K562 (cell line): Measurements from ENCODE around the gene RNH1. TPM values are rescaled to one million over a fixed set of nuclear protein-coding genes. Genes with fewer than 3 reads are reported as not detected.

Source experiments
- ATAC-seq: fragments of 200-7000 bp; cut with Tn5 transposase; 3 replicates; pipeline ENCODE4 v1.9.1; 2020; ENCODE audit warnings: moderate library complexity
- BruUV-seq: library from RNA; stranded (reverse); fragments of 400-500 nt; replicated peaks from 2 replicates; lab custom pipeline; 2021; lab: Mats Ljungman, UMichigan
- CTCF ChIA-PET: fragments of 300-600 bp; formaldehyde crosslinking; extraction: SDS; loops from one replicate; lab custom pipeline; 2021; ENCODE audit warnings: low intra/inter-chr PET ratio; lab: Yijun Ruan, JAX
- POLR2A ChIA-PET: fragments of 300-600, 350-650 bp; sonication (Branson Sonifier 250); formaldehyde crosslinking; extraction: SDS; loops from one replicate; lab custom pipeline; 2021; ENCODE audit warnings: antibody characterized with exemption, inconsistent platforms; lab: Yijun Ruan, JAX
- DNase-seq, 4 experiments: peaks; one replicate each; pipeline versions ENCODE4 v3.0.0 to v3.0.0-alpha.2; 2011 to 2018; ENCODE audit warnings: low spot score in 3 of 4, mixed read lengths in 3 of 4; ENCODE audit errors: extremely low read depth in 1 of 4
- FAIRE-seq: peaks from 2 replicates; lab custom pipeline; 2011; peaks lifted over from hg19 to GRCh38; lab: Jason Lieb, UNC
- H2AFZ ChIP-seq: 2 replicates; pipeline ENCODE4 v1.6.0; 2011; ENCODE audit warnings: low read depth, low read length, control low read depth, inconsistent platforms
- H3K27ac ChIP-seq: fragments of 200-600 bp; 3 replicates; pipeline ENCODE4 v1.8.0; 2011; ENCODE audit warnings: low read depth, mild to moderate bottlenecking, control low read depth, inconsistent platforms, low read length, moderate library complexity, mixed read lengths; ENCODE audit errors: extremely low read depth
- H3K27me3 ChIP-seq, 2 experiments: fragments of 300-600 bp in 1 of 2; 2 replicates in 1 of 2; 3 replicates in 1 of 2; pipeline versions ENCODE4 v1.6.0 to v1.8.0; 2011; ENCODE audit warnings: inconsistent platforms in 2 of 2, low read length in 2 of 2, mild to moderate bottlenecking in 1 of 2, mixed read lengths in 1 of 2, moderate library complexity in 1 of 2; ENCODE audit not compliant: control insufficient read depth in 2 of 2, insufficient read depth in 2 of 2
- H3K36me3 ChIP-seq: fragments of 300-600 bp; 3 replicates; pipeline ENCODE4 v1.8.0; 2011; ENCODE audit warnings: mild to moderate bottlenecking, low read length, inconsistent platforms; ENCODE audit not compliant: control insufficient read depth, insufficient read depth
- H3K4me1 ChIP-seq, 2 experiments: fragments of 200-600 bp in 1 of 2; replicated peaks in 1 of 2; 2 replicates in 1 of 2; 3 replicates in 1 of 2; pipeline versions ENCODE4 v1.5.1 to v1.8.0; 2011; ENCODE audit warnings: inconsistent platforms in 2 of 2, low read length in 2 of 2, mild to moderate bottlenecking in 1 of 2, mixed read lengths in 1 of 2, moderate library complexity in 1 of 2; ENCODE audit not compliant: control insufficient read depth in 2 of 2, insufficient read depth in 2 of 2
- H3K4me2 ChIP-seq: 2 replicates; pipeline ENCODE4 v1.6.1; 2011; ENCODE audit warnings: low read length, control low read depth, inconsistent platforms, mixed read lengths; ENCODE audit not compliant: insufficient read depth
- H3K4me3 ChIP-seq: fragments of 200-600 bp; sonication (generic), shearing (Covaris generic); 2 replicates; pipeline ENCODE4 v1.5.1; 2016; ENCODE audit warnings: control low read depth, inconsistent platforms
- H3K79me2 ChIP-seq: fragments of 200-600 bp; 3 replicates; pipeline ENCODE4 v1.8.0; 2011; ENCODE audit warnings: low read length, inconsistent platforms; ENCODE audit not compliant: control insufficient read depth, insufficient read depth
- H3K9ac ChIP-seq, 2 experiments: 2 replicates each; pipeline versions ENCODE4 v1.6.0 to v1.6.1; 2011; ENCODE audit warnings: low read depth in 2 of 2, low read length in 2 of 2, control low read depth in 1 of 2, inconsistent platforms in 1 of 2, mild to moderate bottlenecking in 1 of 2, mixed read lengths in 1 of 2; ENCODE audit not compliant: insufficient read depth in 1 of 2
- H3K9me1 ChIP-seq: one replicate; pipeline ENCODE4 v1.6.0; 2011; ENCODE audit warnings: inconsistent platforms, mild to moderate bottlenecking, low read length, moderate library complexity; ENCODE audit not compliant: control insufficient read depth, insufficient read depth
- H3K9me3 ChIP-seq: replicated peaks from 2 replicates; pipeline ENCODE4 v1.5.1; 2011; ENCODE audit warnings: low read depth, low read length, inconsistent platforms; ENCODE audit not compliant: control insufficient read depth, insufficient read depth
- H4K20me1 ChIP-seq: replicated peaks from 2 replicates; pipeline ENCODE4 v1.6.1; 2011; ENCODE audit warnings: low read length, inconsistent platforms, mixed read lengths; ENCODE audit not compliant: control insufficient read depth, insufficient read depth
- CTCFL ChIP-seq: IDR thresholded peaks from 2 replicates; pipeline ENCODE4 v1.6.1; 2011; ENCODE audit warnings: borderline replicate concordance, low read depth, mild to moderate bottlenecking, moderate library complexity, low read length; ENCODE audit not compliant: insufficient read depth, poor library complexity, severe bottlenecking
- ERF ChIP-seq: fragments of 450-650 bp; formaldehyde crosslinking; IDR thresholded peaks from 2 replicates; pipeline ENCODE4 v1.4.0; 2020; ENCODE audit warnings: mild to moderate bottlenecking, mixed read lengths
- FOXP1 ChIP-seq: sonication (generic); formaldehyde crosslinking; IDR thresholded peaks from 2 replicates; pipeline ENCODE4 v1.8.0; 2022; ENCODE audit warnings: mild to moderate bottlenecking, missing genetic modification reagents
- KLF6 ChIP-seq: fragments of 250-450 bp; sonication (Bioruptor Pico); IDR thresholded peaks from 2 replicates; pipeline ENCODE4 v1.4.0; 2020; ENCODE audit warnings: mild to moderate bottlenecking, moderate library complexity, borderline replicate concordance
- NBN ChIP-seq: fragments of 450-650 bp; IDR thresholded peaks from 2 replicates; pipeline ENCODE4 v1.6.1; 2016; ENCODE audit warnings: low read depth, mild to moderate bottlenecking
- NCOA2 ChIP-seq, 2 experiments: fragments of 450-650 bp; IDR thresholded peaks; 2 replicates each; pipeline ENCODE4 v1.6.1; 2018; ENCODE audit warnings: mild to moderate bottlenecking in 2 of 2, moderate library complexity in 1 of 2; ENCODE audit not compliant: partially characterized antibody in 2 of 2
- NFATC3 ChIP-seq: fragments of 450-650 bp; IDR thresholded peaks from 2 replicates; pipeline ENCODE4 v1.6.1; 2017; ENCODE audit warnings: mild to moderate bottlenecking
- RBFOX2 ChIP-seq: fragments of 200-400 bp; formaldehyde crosslinking; IDR thresholded peaks from 2 replicates; pipeline ENCODE4 v1.6.1; 2017; ENCODE audit warnings: low read depth, mild to moderate bottlenecking, low read length, moderate library complexity
- TEAD4 ChIP-seq, 2 experiments: sonication (generic) in 1 of 2; formaldehyde crosslinking in 1 of 2; IDR thresholded peaks; 2 replicates each; pipeline versions ENCODE4 v1.6.1 to v1.8.0; 2012 to 2022; ENCODE audit warnings: borderline replicate concordance in 1 of 2, inconsistent platforms in 1 of 2, low read length in 1 of 2, mild to moderate bottlenecking in 1 of 2, missing genetic modification reagents in 1 of 2
- ZBTB43 ChIP-seq: sonication (generic); formaldehyde crosslinking; IDR thresholded peaks from 2 replicates; pipeline ENCODE4 v1.8.0; 2023; ENCODE audit warnings: mild to moderate bottlenecking, missing genetic modification reagents
- ZBTB7A ChIP-seq: IDR thresholded peaks from 2 replicates; pipeline ENCODE4 v1.6.1; 2011; ENCODE audit warnings: low read depth, mild to moderate bottlenecking, low read length, moderate library complexity, borderline replicate concordance; ENCODE audit not compliant: control insufficient read depth
- ZBTB8A ChIP-seq: fragments of 450-650 bp; IDR thresholded peaks from 2 replicates; pipeline ENCODE4 v1.6.1; 2018; ENCODE audit warnings: mild to moderate bottlenecking, moderate library complexity; ENCODE audit not compliant: partially characterized antibody
- ZNF444 ChIP-seq: fragments of 250-450 bp; sonication (Bioruptor Pico); IDR thresholded peaks from 2 replicates; pipeline ENCODE4 v1.4.0; 2020; ENCODE audit warnings: mild to moderate bottlenecking, moderate library complexity
- ZNF512 ChIP-seq: IDR thresholded peaks from 2 replicates; pipeline ENCODE4 v1.6.1; 2016; ENCODE audit warnings: missing genetic modification characterization, missing compliant biosample characterization
- ZNF707 ChIP-seq: fragments of 250-450 bp; sonication (Bioruptor Pico); conservative IDR thresholded peaks from 2 replicates; pipeline ENCODE4 v1.8.0; 2022; ENCODE audit warnings: inconsistent platforms, mild to moderate bottlenecking, moderate library complexity
- WGBS: fragments of 100-300 bp; shearing (Covaris generic); methylation state at CpG from one replicate; pipeline ENCODE4 v1.1.6; 2016; ENCODE audit warnings: low coverage, mixed read lengths; ENCODE audit not compliant: insufficient coverage; ENCODE audit errors: missing lambda C conversion rate; 5-methylcytosine and 5-hydroxymethylcytosine counted together
- in situ Hi-C: fragments of 300-500 bp; cut with MboI; formaldehyde crosslinking; loops from 4 replicates; pipeline ENCODE4 v1.15.0; 2018; ENCODE audit warnings: inconsistent platforms, mixed read lengths
- intact Hi-C: fragments of 100-400 bp; cut with micrococcal nuclease; formaldehyde crosslinking; loops from 2 replicates; pipeline ENCODE4 v1.14.2; 2022
- polyA plus RNA-seq, 8 experiments: library from polyadenylated mRNA; depleted of rRNA in 4 of 8; stranded (reverse) in 5 of 8; unstranded in 3 of 8; fragments of >200 nt; fragmentation: Nextera tagmentation in 2 of 8; fragmentation: Illumina TruSeq in 1 of 8; extraction: Ambion mirVana in 2 of 8; extraction: Trizol in 1 of 8; gene quantifications; 2 replicates each; pipeline versions ENCODE4 v1.2.1 to v1.2.3, GENCODE V29; 2011 to 2014; ENCODE audit warnings: inconsistent platforms in 1 of 8, missing spikeins in 1 of 8
- total RNA-seq, 7 experiments: library from RNA; depleted of rRNA in 6 of 7; stranded (reverse); fragments of >200 nt in 6 of 7; fragmentation: Illumina TruSeq in 2 of 7; extraction: Trizol in 2 of 7; gene quantifications; 2 replicates each; pipeline versions ENCODE4 v1.2.1 to v1.2.3, GENCODE V29; 2011 to 2021; ENCODE audit warnings: low replicate concordance in 1 of 7

Gene RNH1
- total and polyA plus RNA-seq, 9 of the 15 experiments (the other 6 are each of a cell fraction or from before 2014, with no cell fraction given) = 2.5 to 160 (median 44.3) TPM

GRCh38 chr11:518463-519202, 11.6 kb upstream of the RNH1 start:
- CTCF ChIA-PET = interaction anchor here (0.6 to 1.8 kb wide), 9 partner anchors 16 to 283 kb away, joined by 3 to 25 read pairs (median 3); partner anchors contain the start of gene ANO9
- peak overlapping the region; percentile 85 for H2AFZ ChIP-seq
- no peaks in the 10 kb centered on the region for H3K9me1 ChIP-seq
- in situ Hi-C loops (loop anchor here (5.0 kb wide), 1 partner anchor 321 kb away; a partner anchor contains a TSS), intact Hi-C loops (loop anchor here (5.0 kb wide), 1 partner anchor 76 kb away; the partner anchor contains the start of gene ANO9)
- no peaks in the 10 kb centered on the region for H3K27me3 ChIP-seq
- H3K4me1 ChIP-seq = peaks cover 0 to 17% of the 10 kb centered on the region in 2 experiments; a peak in 3 of 5 replicates
- H3K79me2 ChIP-seq = no peaks in the 10 kb centered on the region
- no peaks in the 10 kb centered on the region for H4K20me1 ChIP-seq
- WGBS = 13% methylated on average over 54 of the region's 74 CpGs
- H3K36me3 ChIP-seq = peaks cover 8% of the 10 kb centered on the region; the same call in 1 of the 3 replicates
- POLR2A ChIA-PET = interaction anchor here (0.5 to 1.3 kb wide), 10 partner anchors 12 to 321 kb away, joined by 3 to 5 read pairs (median 3); no protein-coding TSS in a partner anchor
- ATAC-seq (peak; percentile 99), DNase-seq (peak; percentile 92 to 95 (median 94)), FAIRE-seq (peak; percentile 75)
- BruUV-seq = no TSS peak
- peak overlapping the region; percentile 78 for H3K27ac ChIP-seq
- peak overlapping the region; percentile 14 to 20; a peak in 2 of 4 replicates for H3K9ac ChIP-seq
- peaks cover 6% of the 10 kb centered on the region for H3K9me3 ChIP-seq
- H3K4me2 ChIP-seq = peak overlapping the region; percentile 63
- peak overlapping the region; percentile 9; the same call in 1 of the 2 replicates for H3K4me3 ChIP-seq
- TF ChIP-seq FOXP1 (peak; percentile 80; the same call in 1 of the 2 replicates), ZBTB8A (no peak), RBFOX2 (peak; percentile 75), NFATC3 (no peak), KLF6 (no peak), TEAD4 (IDR thresholded peaks at IDR 0.05; ENCODE audit: low read length) (no peak), TEAD4 (CRISPR knock-in tag; IDR thresholded peaks at IDR 0.05; ENCODE audit: borderline replicate concordance) (no peak), ZBTB7A (peak; percentile 62; the same call in 1 of the 2 replicates), CTCFL (peak; percentile 98), ZNF444 (CRISPR knock-in tag) (no peak), NBN (no peak), ERF (CRISPR knock-in tag) (no peak), ZBTB43 (CRISPR knock-in tag) (no peak), ZNF707 (CRISPR knock-in tag) (0 out of 2 replicates have a peak, but pooled peaks have one; percentile 41), ZNF512 (tag) (no peak), NCOA2 (IDR thresholded peaks at IDR 0.05; ENCODE audit: partially characterized antibody in 2 of 2) (no peak)
